HEK293 (cell line): ENCODE results near the gene BTBD6.

Experiments used
- GLIS2 ChIP-seq: fragments of 450-650 bp; formaldehyde crosslinking; IDR thresholded peaks from 2 replicates; pipeline ENCODE4 v1.5.1; 2016; ENCODE audit warnings: missing biosample characterization, missing genetic modification characterization
- KLF10 ChIP-seq: fragments of 450-650 bp; IDR thresholded peaks from 2 replicates; pipeline ENCODE4 v1.5.1; 2018; ENCODE audit warnings: missing biosample characterization, mild to moderate bottlenecking, missing genetic modification characterization
- MYNN ChIP-seq: fragments of 450-650 bp; formaldehyde crosslinking; IDR thresholded peaks from 2 replicates; pipeline ENCODE4 v1.5.1; 2016; ENCODE audit warnings: missing biosample characterization, missing genetic modification characterization, borderline replicate concordance
- OVOL3 ChIP-seq: fragments of 450-650 bp; formaldehyde crosslinking; IDR thresholded peaks from 2 replicates; pipeline ENCODE4 v1.5.1; 2016; ENCODE audit warnings: missing biosample characterization, missing genetic modification characterization
- PATZ1 ChIP-seq: fragments of 450-650 bp; formaldehyde crosslinking; IDR thresholded peaks from 2 replicates; pipeline ENCODE4 v1.5.1; 2016; ENCODE audit warnings: missing biosample characterization, missing genetic modification characterization
- PRDM6 ChIP-seq: fragments of 450-650 bp; formaldehyde crosslinking; IDR thresholded peaks from 2 replicates; pipeline ENCODE4 v1.5.1; 2017; ENCODE audit warnings: missing biosample characterization, missing genetic modification characterization
- REPIN1 ChIP-seq: fragments of 450-650 bp; formaldehyde crosslinking; IDR thresholded peaks from 2 replicates; pipeline ENCODE4 v1.5.1; 2017; ENCODE audit warnings: missing biosample characterization, missing genetic modification characterization, low read depth
- SP3 ChIP-seq: fragments of 450-650 bp; formaldehyde crosslinking; IDR thresholded peaks from 2 replicates; pipeline ENCODE4 v1.5.1; 2016; ENCODE audit warnings: missing biosample characterization, missing genetic modification characterization
- ZBTB11 ChIP-seq: fragments of 450-650 bp; formaldehyde crosslinking; conservative IDR thresholded peaks from 2 replicates; pipeline ENCODE4 v1.5.1; 2016; ENCODE audit warnings: low read depth, missing biosample characterization, missing genetic modification characterization
- ZBTB26 ChIP-seq: fragments of 450-650 bp; formaldehyde crosslinking; optimal IDR thresholded peaks from 2 replicates; pipeline ENCODE3; 2016; ENCODE audit warnings: missing biosample characterization, mild to moderate bottlenecking, missing genetic modification characterization
- ZBTB48 ChIP-seq: fragments of 450-650 bp; formaldehyde crosslinking; IDR thresholded peaks from 2 replicates; pipeline ENCODE4 v1.5.1; 2016; ENCODE audit warnings: missing biosample characterization, missing genetic modification characterization
- ZBTB7A ChIP-seq: fragments of 450-650 bp; formaldehyde crosslinking; IDR thresholded peaks from 2 replicates; pipeline ENCODE4 v1.5.1; 2016; ENCODE audit warnings: low read depth, missing biosample characterization, missing genetic modification characterization
- ZIC2 ChIP-seq: fragments of 450-650 bp; formaldehyde crosslinking; IDR thresholded peaks from 2 replicates; pipeline ENCODE4 v1.5.1; 2016; ENCODE audit warnings: missing biosample characterization, missing genetic modification characterization
- ZNF10 ChIP-seq: fragments of 450-650 bp; formaldehyde crosslinking; IDR thresholded peaks from 2 replicates; pipeline ENCODE4 v1.5.1; 2017; ENCODE audit warnings: missing biosample characterization, missing genetic modification characterization
- ZNF112 ChIP-seq: fragments of 450-650 bp; formaldehyde crosslinking; IDR thresholded peaks from 2 replicates; pipeline ENCODE4 v1.5.0; 2017; ENCODE audit warnings: missing biosample characterization, missing genetic modification characterization
- ZNF148 ChIP-seq: fragments of 450-650 bp; formaldehyde crosslinking; IDR thresholded peaks from 2 replicates; pipeline ENCODE4 v1.5.0; 2017; ENCODE audit warnings: missing biosample characterization, missing genetic modification characterization, borderline replicate concordance
- ZNF155 ChIP-seq: fragments of 450-650 bp; formaldehyde crosslinking; IDR thresholded peaks from 2 replicates; pipeline ENCODE4 v1.5.1; 2016; ENCODE audit warnings: missing biosample characterization, missing genetic modification characterization
- ZNF548 ChIP-seq: fragments of 450-650 bp; formaldehyde crosslinking; IDR thresholded peaks from 2 replicates; pipeline ENCODE4 v1.5.1; 2016; ENCODE audit warnings: missing biosample characterization, missing genetic modification characterization

BTBD6 gene

GRCh38 chr14:105206873-105207272, 41.5 kb upstream of the BTBD6 start (continued):
- no peak for TF ChIP-seq ZNF148
- no peak for TF ChIP-seq ZNF548 (tag by site-specific recombination)
- no peak for TF ChIP-seq ZIC2 (tag by site-specific recombination)
- TF ChIP-seq SP3 (tag by site-specific recombination) = no peak
- no peak for TF ChIP-seq ZNF10 (tag by site-specific recombination)
- TF ChIP-seq ZBTB26 = no peak
- TF ChIP-seq OVOL3 (tag by site-specific recombination) = no peak
- TF ChIP-seq ZNF155 (tag by site-specific recombination) = no peak
- no peak for TF ChIP-seq REPIN1
- TF ChIP-seq ZNF112 (tag by site-specific recombination) = no peak
- TF ChIP-seq PATZ1 (tag by site-specific recombination) = no peak
- TF ChIP-seq GLIS2 (tag by site-specific recombination) = no peak
- TF ChIP-seq MYNN (tag by site-specific recombination) = no peak
- no peak for TF ChIP-seq KLF10 (tag by site-specific recombination)
- no peak for TF ChIP-seq PRDM6 (tag by site-specific recombination)
- TF ChIP-seq ZBTB48 (tag by site-specific recombination) = no peak
- no peak for TF ChIP-seq ZBTB7A (tag by site-specific recombination)
- no peak for TF ChIP-seq ZBTB11
